Stimulated activated CD4-positive, alpha-beta T cell treated with anti-CD3 and anti-CD28 coated beads, Interleukin-15, amount 100 ng/mL, for 48 hours (primary cell): ENCODE data around the gene ZFHX2.
"Not testable (repeated sequence)": the region's sequence is repeated elsewhere in the genome, so short reads cannot be mapped to it uniquely, and the experiment has no call there.

Experiments used
- DNase-seq, 2 donors: peaks; one replicate each; pipeline ENCODE4 v3.0.0-alpha.2; 2020; ENCODE audit warnings: low read depth in 2 of 2

ZFHX2 gene

GRCh38 chr14:23539248-23540140, 12.1 kb downstream of the ZFHX2 start:
- no peak for DNase-seq

DNA sequence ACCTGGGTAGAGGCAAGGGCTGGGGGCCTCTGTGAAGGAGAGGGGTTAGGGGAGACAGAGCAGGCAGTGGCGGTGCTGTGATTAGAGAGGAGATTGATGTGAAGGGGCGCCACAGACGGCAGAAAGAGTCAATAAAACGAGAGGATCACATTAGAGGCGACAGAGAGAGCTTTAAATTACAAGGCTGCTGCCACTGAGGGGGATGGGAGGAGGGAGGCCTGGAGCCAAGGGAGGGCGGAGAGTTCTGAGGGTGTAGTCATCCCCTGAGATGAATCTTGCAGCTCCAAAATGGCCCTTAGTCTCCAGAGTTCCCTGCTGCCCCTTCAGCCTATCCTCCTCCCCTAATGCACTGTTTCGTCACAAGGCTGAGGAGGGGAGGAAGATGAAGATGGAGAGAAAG, 12.8 kb downstream of the ZFHX2 start:
- DNase-seq = no peak

GRCh38 chr14:23538050-23538718, 13.4 kb downstream of the ZFHX2 start:
- no peak for DNase-seq

GRCh38 chr14:23537351-23538049, 14.1 kb downstream of the ZFHX2 start:
- no peak for DNase-seq

DNA sequence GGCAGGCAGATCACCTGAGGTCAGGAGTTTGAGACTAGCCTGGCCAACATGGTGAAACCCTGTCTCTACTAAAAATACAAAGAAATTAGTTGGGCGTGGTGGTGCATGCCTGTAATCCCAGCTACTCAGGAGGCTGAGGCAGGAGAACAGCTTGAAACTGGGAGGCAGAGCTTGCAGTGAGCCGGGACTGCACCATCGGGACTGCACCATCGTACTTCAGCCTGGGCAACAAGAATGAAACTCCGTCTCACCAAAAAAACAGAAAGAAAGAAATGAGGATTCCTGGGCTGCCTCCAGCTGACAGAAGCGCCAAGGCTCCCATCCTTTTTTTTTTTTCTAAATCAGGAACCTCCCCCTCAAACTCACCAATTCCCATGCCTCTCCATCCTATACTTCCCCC, 14.7 kb downstream of the ZFHX2 start:
- not testable (repeated sequence) for DNase-seq

- no peak for DNase-seq
Measured at GRCh38 chr14:23536494-23536893, 15.1 kb downstream of the ZFHX2 start.

DNA sequence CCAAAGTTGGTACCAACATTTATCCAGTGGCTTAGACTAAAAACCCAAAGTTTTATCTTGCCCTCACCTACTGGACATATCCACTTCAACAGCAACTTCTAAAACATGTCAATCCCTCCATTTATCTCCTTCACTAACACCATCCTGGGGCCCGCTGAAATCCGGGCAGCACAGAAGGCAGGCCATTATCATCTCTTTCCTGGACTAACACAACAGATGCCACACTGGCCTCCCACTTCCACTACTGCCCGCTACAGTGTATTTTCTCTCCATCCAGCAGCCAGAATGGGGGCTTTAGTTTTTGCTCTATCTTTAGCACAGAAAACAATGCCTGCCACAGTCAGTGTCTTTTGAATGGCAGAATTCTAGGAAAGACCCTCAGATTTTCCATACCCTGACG, 15.6 kb downstream of the ZFHX2 start:
- no peak for DNase-seq

DNA sequence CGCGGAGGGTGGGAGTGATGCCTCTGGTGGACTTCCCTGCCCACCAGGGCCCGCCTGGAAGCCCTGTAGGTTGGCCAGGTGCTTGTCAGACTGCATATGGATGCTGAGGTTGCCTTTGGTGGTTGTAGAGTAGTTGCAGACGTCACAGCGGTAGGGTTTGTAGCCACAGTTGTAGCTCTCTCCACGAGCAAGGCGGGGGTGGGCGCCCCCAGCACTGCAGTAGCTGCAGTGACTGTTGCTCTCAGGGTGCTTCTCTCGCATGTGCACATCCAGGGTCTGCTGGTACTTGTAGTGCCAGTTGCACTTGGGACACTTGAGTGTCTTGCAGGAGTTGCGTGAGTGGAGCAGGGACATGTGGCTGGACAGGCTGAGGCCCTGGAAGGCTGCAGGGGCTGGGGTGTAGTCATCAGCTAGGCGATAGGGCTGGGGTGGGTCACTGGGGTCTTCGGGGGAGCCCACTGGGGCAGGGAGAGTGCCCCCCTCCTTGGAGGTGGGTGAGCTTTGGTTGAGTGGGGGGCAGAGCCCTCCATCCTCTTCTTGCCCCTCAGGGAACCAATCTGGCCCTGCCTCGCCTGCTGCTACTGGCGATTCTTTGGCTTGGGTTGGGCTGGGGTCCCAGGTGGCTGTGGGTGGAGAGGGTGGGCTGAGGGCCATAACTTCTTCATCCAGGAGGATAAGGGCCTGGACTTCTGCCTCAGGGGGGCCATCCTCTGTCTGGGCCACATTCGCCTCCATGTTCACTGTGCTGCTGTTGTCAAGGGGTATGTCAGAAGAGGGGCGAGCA, 17.7 kb downstream of the ZFHX2 start:
- no peak for DNase-seq

DNA sequence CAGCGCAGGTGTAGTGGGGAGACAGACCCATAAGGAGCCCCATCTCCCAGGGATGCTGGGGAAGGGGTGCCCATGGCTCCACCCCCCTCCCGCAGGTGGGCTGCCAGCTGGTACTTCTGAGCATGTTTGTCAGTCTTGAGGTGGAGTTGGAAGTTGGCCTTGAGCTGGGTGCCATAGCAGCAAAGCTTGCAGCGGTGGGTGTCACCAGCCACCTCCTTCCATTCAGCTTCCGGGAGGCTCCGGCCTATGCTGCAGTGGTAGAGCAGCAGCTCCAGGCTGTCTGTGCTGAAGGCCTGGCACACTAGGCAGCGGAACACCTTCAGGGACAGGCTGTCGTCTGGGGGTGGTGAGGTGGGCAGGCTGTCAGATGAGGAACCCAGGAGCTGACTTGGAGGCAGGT, 18.9 kb downstream of the ZFHX2 start:
- no peak for DNase-seq

- DNase-seq = no peak
Measured at GRCh38 chr14:23531391-23531790, 20.2 kb downstream of the ZFHX2 start.

DNA sequence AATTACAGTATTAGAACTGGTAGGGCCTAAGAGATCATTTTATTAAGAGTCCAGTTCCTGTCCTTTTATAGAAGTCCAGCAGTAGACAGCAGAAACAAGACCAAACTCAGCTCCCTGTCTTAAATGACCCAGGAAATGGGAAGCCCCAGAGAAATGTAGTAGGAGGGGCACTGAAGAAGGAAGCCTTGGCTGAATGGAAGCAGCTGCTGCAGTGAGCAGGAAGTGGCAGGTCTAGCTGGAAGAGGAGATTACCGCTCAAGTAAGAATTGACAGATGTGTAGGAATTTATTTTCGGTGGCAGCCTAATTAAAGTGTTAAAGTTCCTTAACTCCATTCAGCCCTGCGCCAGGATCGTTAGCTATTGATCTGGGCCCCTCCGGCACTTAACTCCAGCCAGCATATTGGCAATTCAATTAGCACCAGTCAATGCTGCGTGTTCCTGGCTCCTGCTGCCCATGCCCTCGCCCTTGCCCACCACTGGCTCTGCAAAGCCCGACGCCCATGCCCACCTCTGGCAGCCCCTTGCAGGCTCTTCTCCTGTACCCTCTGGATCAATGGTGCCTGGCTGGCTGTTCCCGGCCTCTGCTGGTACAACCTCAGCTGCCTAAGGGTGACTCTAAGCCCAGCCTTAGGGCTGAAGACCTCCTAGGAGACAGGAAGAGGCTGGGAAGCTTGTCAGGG, 21.1 kb downstream of the ZFHX2 start:
- DNase-seq = no peak

DNA sequence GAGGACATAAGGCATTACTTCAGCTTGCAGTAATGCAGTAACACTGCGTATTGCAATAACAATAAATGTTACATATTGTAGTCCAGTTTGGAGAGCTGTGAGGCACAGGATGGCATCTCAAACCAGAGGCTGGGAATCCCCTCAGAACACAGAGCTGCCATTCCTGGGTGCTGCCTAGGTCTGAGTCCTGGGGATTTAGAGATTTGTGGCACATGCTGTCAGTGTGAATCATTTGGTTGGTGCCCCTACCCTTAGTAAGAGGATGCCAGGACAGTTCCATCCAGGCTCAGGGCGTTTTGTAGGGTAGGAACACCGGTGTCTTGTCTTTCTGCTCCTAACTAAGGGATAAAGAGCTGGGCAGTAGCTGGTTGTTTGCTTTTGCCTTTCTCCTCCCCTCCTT, 22.5 kb downstream of the ZFHX2 start:
- DNase-seq = no peak

- DNase-seq = no peak
Measured at GRCh38 chr14:23528555-23528954, 23.0 kb downstream of the ZFHX2 start.

GRCh38 chr14:23525611-23526010, 26.0 kb downstream of the ZFHX2 start:
- DNase-seq = no peak

- no peak for DNase-seq
Measured at GRCh38 chr14:23524954-23525353, 26.6 kb downstream of the ZFHX2 start.

GRCh38 chr14:23523229-23524016, 28.1 kb downstream of the ZFHX2 start:
- no peak for DNase-seq

GRCh38 chr14:23522643-23523198, 28.8 kb downstream of the ZFHX2 start:
- no peak for DNase-seq

DNA sequence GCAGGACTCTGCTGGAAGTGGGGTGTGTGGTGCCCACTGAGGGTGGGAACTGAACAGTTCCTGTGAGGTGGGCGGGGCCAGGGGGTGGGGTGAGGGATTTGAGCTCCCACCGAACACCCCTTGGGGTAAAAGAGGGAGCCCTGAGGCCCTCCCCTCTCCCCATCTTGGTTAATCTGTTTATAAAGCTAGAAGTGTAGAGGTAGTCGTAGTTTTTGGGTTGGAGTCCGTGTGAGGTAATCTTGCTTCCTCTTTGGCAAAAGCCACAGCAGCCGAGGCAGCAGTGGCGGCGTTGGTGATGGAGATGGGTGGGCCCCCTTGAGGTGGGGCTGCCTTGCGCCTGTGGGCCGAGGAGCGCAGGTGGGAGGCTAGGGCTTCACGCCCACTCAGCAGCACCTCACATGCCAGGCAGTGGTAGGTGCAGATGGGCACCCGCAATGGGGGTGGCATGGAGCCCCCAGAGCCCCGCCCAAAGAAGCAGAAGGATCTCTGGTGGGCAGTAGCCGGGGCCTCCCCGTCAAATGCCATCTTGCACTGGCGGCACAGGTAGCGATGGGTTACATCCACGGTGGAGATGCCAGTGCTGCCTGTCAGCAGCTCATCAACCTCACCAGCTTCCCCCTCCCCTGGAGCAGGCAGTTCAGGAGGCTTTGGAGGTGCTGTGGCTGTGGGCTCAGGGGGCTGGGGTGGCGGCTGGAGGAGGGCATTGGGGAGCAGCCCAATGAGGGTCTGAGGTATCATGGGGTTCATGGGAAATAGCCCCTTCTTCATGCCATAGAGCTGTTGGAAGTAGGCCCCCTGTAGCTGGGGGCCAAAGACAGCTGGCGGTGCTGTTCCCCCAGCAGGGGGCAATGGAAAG, 29.6 kb downstream of the ZFHX2 start:
- DNase-seq = no peak

DNA sequence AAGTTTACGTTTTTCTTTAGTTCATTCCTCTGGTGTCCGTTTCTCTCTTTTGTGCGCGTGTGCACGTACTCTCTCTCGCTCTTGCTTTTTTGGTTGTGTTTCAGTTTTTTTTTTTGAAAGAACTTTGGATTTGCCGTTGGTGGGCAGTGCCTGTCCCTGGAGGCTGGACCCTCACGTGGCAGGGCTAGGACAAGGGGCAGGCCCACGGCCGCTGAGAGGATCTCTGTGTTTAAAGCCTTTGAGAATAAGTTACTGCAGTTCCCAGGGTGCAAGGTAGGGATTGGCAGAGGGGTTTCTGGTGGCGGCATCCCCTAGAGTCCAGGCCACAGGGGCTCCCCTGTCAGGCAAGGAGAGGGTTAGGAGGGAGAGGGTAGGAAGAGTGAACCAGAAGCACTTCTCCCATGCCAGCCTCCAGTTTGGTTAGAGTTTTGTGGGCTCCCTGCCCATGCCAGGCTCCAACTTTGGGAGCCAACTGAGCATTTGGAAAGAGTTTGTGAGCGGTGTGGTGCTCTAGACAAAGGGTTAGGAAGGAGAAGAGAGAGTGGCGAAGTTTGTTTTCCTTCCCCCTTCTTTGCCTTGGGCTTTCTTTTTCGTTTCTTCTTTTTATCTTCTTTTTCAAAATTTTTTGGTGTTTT, 30.5 kb downstream of the ZFHX2 start:
- DNase-seq = no peak
